Activated T-cell treated with anti-CD3 and anti-CD28 coated beads, Interleukin-2, amount 50 U/mL, for 1 hour (primary cell): ENCODE measurements around the gene ACSM5.
"Not testable (repeated sequence)": the region's sequence is repeated elsewhere in the genome, so short reads cannot be mapped to it uniquely, and the experiment has no call there.

Experiments used
- DNase-seq: peaks from one replicate; pipeline ENCODE4 v3.0.0-alpha.2; 2020

ACSM5 gene

DNA sequence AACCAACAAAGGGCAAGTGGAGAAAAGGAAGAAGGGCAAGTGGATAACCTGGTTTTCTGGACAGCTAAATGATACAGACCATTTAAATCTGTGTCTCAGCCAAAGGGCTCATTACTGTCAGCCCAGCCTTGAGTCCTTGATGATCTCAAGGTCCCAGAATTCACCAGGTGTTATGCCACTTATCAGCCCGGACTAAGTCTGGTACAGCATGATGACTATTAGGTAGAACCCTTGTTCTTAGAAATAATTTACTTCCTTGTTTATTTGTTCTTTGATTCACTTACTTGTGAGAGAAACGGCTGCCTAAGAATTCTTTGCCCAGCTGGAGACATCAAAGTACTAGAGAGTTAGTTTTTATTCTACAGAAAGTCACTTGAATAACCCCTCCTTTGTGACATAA, 8.3 kb upstream of the ACSM5 start:
- no peak for DNase-seq

DNA sequence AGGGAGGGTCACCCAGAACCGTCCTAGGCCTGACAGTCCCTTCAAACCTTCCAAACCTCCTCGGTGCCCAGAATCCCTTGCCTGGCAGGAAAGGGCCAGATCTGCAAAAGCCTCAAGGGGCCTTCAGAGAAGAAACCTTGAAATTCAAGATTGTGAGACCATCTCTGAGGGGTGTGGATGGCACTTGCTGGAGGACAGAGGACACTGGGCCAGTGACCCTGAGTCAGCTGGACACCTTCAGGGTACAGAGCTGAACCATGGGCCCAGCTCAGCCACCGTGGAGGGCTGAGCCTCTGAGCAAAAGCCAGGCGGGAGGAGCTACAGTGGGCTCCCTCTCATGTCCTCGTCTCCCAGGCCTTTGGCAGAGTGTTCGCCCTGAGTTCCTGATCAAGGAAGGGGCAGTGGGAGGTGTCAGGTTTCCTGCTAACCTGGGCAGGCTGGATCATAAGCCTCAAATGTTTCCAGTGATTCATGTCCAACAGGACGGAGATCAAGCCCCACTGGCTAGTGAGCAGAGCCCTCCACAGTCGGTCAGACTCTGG, 7.8 kb upstream of the ACSM5 start:
- DNase-seq, result no peak

DNA sequence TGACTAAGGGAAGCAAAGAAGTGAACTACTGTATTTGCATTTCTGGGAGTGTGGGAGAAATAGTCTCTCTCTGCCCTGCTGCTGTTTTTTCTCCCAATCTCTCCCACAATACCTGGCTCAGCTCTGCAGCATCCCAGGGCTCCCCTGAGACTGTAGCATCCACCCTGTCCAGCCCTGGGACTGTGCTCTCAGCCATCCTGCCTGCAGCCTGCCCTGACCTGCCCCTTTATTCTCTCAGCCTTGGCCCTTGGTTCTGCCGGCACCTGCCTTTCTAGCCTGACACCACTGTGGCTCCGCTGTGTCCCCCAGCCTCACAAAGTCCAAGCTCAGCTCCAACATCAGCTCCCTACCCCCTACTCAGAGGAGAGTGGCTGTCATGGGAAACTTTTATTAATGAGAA, 6.7 kb upstream of the ACSM5 start:
- no peak for DNase-seq

DNA sequence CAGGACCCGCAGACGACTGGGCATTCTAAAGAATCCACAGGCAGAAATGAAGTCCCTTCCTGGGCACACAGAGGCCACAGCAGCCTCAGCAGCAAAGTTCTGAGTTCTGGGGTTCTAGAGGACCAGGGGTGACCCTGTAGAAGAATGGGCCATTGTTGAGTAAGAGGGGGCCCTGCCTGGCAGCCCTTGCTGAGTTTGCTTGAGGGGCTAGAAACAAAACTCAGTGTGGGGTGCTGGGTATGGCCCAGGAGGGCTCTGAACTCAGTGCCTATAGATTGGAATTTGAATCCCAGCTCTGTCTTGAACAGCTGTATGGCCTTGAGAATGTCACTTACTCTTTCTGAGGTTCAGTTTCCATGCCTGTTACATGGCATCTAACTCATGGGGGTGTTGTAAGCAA, 4.7 kb upstream of the ACSM5 start, which contains the start of gene PDILT:
TSS of gene PDILT (minus strand) at position 101 of the 400 bp plus-strand sequence. CDS start 5,437 bp downstream, outside the sequence.
- no peak for DNase-seq

DNA sequence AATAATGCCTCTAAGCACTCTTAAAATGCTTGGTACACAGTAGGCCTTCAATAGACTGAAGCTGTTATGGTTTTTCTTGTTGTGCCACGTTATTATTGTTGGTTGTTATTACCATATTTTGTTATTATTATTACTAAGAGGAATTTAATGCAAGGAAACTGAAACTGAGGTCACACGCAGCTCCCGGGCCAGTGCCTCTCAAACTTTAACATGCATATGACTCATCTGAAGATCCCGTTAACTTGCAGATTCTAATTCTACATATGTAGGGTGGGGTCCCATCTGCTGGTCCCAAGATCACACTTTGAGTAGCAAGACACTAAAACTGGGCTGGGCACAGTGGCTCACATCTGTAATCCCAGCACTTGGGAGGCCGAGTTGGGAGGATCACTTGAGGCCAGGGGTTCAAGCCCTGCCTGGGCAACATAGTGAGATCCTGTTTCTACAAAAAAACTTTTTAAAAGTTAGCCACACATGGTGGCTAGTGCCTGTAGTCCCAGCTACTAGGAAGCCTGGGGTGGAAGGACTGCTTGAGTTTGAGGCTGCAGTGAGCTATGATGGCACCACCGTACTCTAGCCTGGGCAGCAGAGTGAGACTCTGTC, 888 bp downstream of the ACSM5 start:
- DNase-seq, result no peak

DNA sequence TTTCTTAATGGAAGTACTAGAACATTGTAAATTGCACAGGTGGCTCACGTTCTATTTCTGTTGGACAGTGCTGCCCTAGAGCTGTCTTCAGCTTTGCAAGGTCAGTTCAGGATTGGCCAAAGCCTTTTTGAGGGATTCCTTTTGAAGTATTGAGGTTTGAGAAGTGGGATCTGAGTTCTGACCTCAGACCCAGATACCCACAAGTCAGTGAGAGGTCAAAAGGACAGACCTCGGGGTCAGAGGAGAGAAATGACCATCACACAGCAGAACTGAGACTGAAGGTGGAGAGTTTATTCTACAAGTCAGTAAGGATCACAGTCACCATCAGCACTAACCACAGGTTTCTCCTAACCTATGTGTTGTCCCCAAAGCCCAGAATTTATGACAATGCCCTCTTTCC, 1.7 kb downstream of the ACSM5 start:
- no peak for DNase-seq

DNA sequence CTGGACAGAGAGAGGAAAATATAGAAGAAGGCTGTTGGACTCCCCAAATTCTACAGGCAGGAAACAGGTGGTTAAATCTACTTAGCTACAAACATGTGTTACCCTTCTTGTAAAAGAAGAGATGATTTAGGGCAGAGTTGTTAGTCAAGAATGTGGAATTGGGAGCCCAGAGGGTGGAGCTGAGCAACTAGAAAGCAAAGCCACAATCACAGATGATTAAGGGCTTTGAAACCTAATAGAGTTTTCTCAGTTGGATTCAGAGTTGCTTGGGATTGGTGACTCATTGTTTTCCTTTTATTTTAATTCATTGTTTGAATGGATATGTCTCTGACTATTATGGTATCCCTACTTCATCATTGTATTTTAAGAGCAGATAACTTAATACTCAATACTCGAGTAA, 6.2 kb downstream of the ACSM5 start:
- no peak for DNase-seq

DNA sequence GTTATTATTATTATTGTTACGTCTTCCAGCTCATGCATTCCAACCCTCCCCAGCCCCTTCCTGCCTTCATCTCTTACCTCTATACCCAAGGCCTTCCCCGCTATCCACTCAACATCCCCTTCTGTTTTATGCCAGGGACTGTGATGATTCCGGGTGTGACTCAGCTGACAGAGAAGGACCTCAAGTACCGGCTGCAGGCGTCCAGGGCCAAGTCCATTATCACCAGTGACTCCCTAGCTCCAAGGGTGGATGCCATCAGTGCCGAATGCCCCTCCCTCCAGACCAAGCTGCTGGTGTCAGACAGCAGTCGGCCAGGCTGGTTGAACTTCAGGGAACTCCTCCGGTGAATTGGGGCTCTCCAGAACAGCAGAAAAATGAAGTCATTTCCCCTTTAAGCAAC, 9.8 kb downstream of the ACSM5 start:
- not testable (repeated sequence) for DNase-seq

DNA sequence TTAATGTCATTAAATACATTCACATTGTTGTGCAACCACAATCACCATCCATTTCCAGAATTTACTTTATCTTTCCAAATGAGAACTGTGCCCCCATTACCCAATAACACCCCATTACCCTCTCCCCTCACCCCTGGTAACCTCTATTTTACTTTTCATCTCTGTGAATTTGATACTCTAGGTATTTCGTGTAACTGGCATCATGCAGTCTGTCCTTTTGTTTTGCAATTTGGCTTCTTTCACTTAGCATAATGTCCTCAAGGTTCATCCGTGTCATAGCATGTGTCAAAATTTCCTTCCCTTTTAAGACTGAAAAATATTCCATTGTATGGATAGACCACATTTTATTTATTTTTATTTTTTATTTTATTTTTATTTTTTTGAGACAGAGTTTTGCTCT, 12.4 kb downstream of the ACSM5 start:
- DNase-seq, result not testable (repeated sequence)

DNA sequence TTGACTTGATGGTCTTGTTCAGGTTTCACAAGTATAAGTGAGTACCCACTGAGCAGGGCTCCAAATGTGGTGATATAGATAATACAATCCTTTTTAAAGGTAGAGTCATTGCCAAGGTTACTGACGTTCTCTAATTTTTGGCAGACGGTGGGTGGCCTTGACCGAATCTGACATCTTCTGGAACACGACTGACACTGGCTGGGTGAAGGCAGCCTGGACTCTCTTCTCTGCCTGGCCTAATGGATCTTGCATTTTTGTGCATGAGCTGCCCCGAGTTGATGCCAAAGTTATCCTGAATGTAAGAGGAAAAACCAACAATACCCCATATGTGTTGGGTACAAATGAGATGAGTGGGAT, 14.4 kb downstream of the ACSM5 start:
- not testable (repeated sequence) for DNase-seq

DNA sequence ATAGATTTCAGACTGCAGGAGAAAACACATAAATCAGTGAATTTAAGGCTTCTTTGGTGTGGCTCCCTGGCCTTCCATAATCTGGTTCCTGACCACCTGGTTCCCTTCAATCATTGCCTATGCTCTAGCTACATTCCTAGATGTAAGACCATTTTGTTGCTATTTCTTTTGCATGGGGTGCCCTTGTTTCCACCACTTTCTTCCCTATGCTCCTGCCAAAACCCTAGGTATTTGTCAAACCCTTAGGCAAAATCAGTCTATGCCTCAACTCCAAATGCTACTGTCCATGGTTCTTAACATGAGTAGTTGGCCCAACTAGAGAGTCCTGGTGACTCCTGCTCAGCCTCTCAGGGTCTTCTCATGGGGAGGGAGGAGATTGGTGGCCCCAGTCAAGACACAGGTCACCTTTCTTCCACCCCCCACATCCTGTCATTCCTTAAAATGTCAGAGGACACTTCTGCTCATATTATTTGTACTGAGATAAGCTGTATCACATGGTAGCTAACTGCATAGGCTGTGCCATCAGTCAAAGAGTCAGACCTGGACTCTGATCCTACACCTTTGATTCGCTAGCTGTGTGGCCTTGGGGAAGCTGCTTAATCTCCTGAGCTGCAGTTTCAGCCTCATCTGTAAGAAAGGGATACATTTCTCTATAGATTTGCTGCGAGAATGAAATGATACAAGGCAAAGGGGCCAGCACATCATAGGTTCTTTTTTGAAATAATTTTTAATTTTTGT, 15.0 kb downstream of the ACSM5 start:
- no peak for DNase-seq

DNA sequence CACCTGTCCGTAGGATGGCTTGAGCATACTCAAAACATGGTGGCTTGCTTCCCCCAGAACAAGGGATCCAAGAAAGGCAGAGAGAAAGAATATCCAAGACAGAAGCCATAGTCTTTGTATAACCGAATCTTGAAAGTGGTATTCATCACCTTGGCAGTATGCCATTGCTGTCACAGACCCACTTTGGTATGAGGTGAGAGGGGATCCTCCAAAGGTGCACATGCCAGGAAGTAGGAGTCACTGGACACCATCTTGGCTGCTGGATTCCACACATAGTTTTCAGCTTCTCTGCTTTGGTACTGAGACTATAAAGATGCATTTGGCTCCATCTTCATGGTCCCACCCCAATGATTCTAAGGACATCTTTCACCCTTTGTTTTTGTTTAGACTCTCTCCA, 18.1 kb downstream of the ACSM5 start:
- DNase-seq, result not testable (repeated sequence)

DNA sequence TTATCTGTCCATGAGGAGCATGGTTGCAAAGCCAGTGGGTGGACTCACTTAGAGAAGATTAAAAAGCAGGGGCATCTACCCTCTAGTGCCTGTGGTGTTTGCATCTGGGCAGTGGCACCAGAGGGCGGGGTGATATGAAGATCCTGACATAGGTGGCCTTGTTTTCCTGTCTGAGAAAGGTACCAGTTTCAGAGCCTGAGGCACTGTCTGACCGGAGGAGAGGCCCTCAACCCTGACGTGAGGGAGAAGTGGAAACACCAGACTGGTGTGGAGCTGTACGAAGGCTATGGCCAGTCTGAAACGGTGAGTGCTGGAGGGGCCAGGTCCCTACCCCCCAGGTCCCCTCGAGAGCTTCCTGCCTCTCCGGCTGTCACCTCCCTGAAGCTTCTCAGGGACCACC, 20.2 kb downstream of the ACSM5 start:
- DNase-seq, result not testable (repeated sequence)

DNA sequence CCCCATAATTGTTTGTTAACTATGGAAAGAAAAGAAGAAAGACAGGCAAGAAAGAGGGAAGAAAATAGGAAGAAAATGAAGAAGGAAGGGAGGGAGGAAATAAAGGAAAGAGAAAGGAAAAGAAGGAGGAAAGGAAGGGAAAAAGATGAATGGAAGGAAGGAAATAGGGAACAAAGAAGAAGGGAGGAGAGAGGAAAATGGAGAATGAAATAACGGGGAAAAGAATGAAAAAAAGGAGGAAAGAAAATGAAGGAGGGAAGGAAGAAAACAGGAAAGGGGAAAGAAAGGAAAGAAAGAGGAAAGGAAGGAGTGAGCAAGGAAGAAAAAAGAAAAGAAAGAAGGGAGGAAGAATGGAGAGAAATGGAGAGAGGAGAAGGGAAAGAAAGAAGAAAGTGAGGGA, 21.1 kb downstream of the ACSM5 start:
- DNase-seq, result not testable (repeated sequence)

DNA sequence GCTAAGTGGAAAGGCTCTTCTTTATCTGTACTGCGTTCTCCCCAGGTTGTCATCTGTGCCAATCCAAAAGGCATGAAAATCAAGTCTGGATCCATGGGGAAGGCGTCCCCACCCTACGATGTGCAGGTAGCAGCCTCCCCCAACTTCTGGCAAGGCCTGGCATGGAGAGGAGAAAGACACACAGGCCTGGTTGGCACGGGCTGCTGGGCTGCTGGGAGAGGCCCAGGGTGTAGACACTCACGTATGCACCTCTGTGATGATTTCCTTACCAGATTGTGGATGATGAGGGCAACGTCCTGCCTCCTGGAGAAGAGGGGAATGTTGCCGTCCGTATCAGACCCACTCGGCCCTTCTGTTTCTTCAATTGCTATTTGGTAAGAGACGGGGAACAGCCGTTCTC, 21.6 kb downstream of the ACSM5 start:
- DNase-seq, result no peak

DNA sequence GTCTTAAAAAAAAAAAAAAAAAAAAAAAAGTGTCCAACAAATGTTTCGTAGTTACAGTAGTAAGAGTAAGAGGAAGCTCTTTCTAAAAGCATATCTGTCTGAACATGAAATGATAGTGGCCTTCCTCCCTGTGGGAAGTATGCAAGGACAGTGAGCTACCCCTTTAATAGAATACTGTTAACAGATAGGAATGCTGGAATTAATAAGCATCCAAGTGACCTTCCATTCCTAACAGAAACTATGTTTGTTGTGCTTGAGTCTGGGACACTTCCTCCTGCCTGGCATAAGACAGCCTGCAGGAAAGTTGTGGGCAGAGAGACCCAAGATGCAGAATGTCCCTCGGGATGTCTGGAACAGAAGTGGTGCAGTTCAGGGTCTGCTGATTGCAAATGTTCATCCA, 29.6 kb downstream of the ACSM5 start:
- DNase-seq, result not testable (repeated sequence)

DNA sequence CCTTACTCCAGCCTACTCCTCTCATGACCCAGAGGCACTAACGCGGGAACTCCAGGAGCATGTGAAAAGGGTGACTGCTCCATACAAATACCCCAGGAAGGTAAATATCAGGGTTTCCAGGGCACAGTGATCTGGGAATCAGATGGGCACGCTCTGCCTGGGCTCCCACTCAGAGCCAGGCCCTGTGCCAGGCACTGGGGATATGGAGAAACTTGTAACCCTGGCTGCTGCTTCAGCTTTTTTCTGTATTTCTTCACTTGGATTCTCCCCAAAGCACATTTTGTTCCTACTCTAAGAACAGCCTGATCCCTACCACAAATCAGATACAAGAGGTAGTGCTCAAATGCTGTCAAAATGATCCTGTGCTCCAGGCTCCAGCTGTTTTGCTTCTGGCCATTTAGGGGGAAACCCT, 30.5 kb downstream of the ACSM5 start:
- not testable (repeated sequence) for DNase-seq

DNA sequence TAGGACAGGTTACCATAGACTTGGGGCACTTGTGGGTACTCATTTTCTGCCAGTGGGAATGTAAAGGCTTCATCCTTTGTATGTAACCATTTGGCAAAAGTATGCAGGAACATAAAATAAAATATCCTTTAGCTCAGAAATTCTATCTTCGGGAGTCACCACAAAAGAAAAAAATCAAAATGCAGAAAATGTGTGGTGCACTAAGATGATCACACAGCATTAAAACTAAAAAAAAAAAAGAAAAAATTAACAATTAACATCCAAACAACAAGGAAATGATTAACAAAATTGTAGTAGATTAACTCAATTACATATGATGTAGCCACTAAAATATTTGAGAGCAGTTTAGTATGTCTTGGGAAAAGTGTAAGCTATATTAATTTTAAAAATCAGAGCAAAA, 31.4 kb downstream of the ACSM5 start:
- DNase-seq, result not testable (repeated sequence)

DNA sequence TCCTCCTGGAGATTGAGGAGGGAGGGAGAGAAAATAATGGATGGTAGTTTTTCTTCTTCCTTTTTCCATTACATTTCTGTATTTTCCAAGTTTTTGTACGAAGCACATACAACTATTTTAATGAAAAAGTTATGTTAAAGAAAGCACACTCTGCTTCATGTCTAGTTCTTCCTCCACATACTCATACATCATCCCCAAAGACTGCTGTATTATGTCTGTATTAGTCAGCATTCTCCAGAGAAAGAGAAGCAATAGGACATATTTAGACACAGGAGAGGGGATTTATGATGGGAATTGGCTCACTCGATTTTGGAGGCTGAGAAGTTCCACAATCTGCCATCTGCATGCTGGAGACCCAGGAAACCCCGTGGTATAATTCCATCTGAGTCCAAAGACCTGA, 31.9 kb downstream of the ACSM5 start:
- DNase-seq, result no peak

DNA sequence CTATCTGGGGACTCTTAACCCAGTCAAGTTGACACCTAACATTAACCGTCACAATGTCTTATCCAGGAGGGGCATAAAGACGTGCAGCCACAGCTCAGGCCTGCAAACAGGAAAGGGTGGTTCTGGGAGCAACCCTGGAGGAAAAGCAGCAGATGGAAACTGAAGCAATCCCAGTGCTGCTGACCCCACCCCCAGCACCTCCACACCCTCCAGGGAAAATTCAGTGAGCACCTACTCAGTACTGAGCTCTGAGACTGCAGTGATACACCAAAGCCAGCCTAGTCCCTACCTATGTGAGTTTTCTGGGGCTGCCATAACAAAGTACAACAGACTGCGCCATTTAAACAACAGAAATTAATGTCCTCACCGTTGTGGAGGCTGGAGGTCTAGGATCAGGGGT, 32.5 kb downstream of the ACSM5 start:
- not testable (repeated sequence) for DNase-seq

DNA sequence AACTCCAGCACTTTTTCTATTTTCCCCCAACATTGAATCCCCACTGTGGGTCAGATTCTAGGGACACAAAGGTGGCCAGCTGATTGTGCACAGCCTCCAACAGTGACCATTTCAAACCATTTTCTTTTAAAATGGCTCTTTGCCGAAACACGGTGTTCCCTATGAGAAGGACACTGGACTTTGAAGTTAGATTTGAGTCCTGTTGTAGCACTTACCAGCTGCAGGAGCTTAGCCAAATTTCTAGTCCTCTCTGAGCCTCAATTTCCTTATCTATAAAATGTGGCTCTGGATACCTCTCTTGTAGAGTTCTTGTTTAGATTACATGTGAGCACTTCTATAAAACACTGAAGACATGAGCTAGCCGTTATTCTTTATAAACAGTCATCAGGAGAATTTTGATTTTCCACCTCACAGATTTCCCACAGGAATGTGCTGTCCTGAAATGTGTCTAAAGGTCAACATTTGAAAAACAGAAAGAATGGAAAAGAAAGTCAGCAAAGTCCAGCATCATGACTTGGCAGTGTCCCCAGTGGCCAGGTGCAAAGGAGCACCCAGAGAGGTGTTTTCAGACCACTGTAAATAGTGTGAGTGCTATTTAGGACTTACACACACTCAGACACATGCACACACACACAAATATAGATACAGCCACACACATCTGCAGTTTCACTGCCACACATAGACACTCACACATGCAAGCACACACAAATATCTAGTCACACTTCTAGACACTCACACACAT, 37.5 kb downstream of the ACSM5 start:
- not testable (repeated sequence) for DNase-seq

DNA sequence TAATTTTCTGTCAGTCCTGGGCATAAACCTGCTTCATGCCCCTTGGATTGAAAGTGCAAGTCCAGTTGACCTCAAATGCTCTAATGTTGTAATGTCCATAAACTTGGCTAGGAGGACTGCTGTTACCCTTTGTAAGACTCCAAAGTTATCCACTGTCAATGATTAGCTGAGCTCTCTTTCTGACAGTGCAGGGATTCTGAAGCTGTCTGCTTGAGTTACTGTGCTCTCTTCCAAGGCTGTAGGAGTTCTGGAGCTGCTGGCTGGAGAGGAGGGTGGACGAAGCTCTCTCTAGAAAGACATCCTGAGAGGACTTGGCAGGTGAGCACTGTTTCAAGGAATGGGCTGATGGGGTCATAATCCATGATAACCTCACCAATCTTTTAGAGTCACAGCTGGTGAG, 42.0 kb downstream of the ACSM5 start, which contains the start of gene ACSM2A:
TSS of gene ACSM2A (plus strand) at position 158 of the 400 bp plus-strand sequence. CDS start 8,594 bp downstream, outside the sequence.
- not testable (repeated sequence) for DNase-seq

DNA sequence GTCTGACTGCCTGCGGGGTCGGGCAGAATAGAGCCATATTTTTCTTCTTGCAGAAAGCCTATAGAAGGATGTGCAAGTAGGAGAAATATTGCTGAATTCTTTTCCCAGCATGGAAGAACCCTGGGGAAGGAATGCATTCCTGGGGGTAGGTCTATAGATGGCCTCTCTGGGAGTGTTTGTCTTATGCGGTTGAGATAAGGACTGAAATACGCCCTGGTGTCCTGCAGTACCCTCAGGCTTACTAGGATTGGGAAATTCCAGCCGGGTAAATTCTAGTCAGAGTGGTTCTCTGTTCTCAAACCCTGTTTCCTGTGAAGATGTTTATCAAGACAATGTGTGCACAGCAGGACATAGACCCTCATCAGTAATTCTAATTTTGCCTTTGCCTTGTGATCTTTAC, 44.3 kb downstream of the ACSM5 start:
- not testable (repeated sequence) for DNase-seq

DNA sequence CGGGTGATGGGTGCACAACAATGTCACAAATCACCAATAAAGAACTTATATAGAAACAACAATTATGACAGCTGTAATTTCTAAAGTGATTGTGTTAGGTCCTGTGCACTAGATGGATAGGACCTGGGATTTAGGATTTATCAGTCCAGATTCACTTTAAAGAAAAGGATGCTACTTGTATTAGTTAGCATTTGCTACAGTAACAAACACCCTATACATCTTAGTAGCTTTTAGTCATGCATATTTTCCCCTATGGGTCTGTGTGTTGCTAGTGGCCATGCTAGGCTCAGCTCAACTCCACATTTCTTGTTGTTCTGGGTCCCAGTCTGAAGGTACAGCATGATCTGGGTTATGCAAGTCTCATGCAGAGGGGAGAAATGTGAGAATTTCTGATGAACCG, 49.9 kb downstream of the ACSM5 start:
- DNase-seq, result not testable (repeated sequence)
